HG03175 (cell line): Measurements from ENCODE around the gene KIF16B.

Experiments used
- ATAC-seq: cut with Tn5 transposase; IDR thresholded peaks from one replicate; pipeline ENCODE4 v1.9.1; 2021; ENCODE audit warnings: mild to moderate bottlenecking, moderate library complexity; ENCODE audit not compliant: unreplicated experiment

Gene KIF16B

GRCh38 chr20:16485401-16485800, 87.8 kb downstream of the KIF16B start:
- ATAC-seq = no peak

- no peak for ATAC-seq
These were observed 90.2 kb downstream of the KIF16B start for GRCh38 chr20:16483024-16483423.

GRCh38 chr20:16481977-16482376, 91.3 kb downstream of the KIF16B start:
- no peak for ATAC-seq

GRCh38 chr20:16479666-16480065, 93.6 kb downstream of the KIF16B start:
- no peak for ATAC-seq

- ATAC-seq = no peak
These were observed 95.6 kb downstream of the KIF16B start for GRCh38 chr20:16477632-16478031.

GRCh38 chr20:16476032-16476431, 97.2 kb downstream of the KIF16B start:
- ATAC-seq = no peak

GRCh38 chr20:16475225-16475624, 98.0 kb downstream of the KIF16B start:
- no peak for ATAC-seq

GRCh38 chr20:16474363-16474762, 98.9 kb downstream of the KIF16B start:
- ATAC-seq = no peak

GRCh38 chr20:16472045-16472872, 101.0 kb downstream of the KIF16B start:
- no peak for ATAC-seq

- no peak for ATAC-seq
These were observed 103.8 kb downstream of the KIF16B start for GRCh38 chr20:16469395-16469905.

GRCh38 chr20:16462711-16463110, 110.5 kb downstream of the KIF16B start:
- ATAC-seq = no peak

GRCh38 chr20:16459019-16459700, 114.1 kb downstream of the KIF16B start:
- ATAC-seq = no peak

- no peak for ATAC-seq
These were observed 115.7 kb downstream of the KIF16B start for GRCh38 chr20:16457514-16457913.

GRCh38 chr20:16455324-16455723, 117.9 kb downstream of the KIF16B start:
- ATAC-seq = no peak

GRCh38 chr20:16451982-16452381, 121.3 kb downstream of the KIF16B start:
- ATAC-seq = no peak

- no peak for ATAC-seq
These were observed 122.2 kb downstream of the KIF16B start for GRCh38 chr20:16451001-16451400.

GRCh38 chr20:16446991-16447390, 126.3 kb downstream of the KIF16B start:
- ATAC-seq = no peak

- ATAC-seq = no peak
These were observed 127.0 kb downstream of the KIF16B start for GRCh38 chr20:16446246-16446645.

GRCh38 chr20:16445482-16445881, 127.8 kb downstream of the KIF16B start:
- no peak for ATAC-seq

GRCh38 chr20:16444057-16444777, 129.0 kb downstream of the KIF16B start:
- ATAC-seq = no peak

- ATAC-seq = no peak
These were observed 131.6 kb downstream of the KIF16B start for GRCh38 chr20:16441546-16442164.
